CD4-positive, CD25-positive, alpha-beta regulatory T cell (primary cell): ENCODE results near the gene CCDC175. TPM values are rescaled to one million over a fixed set of nuclear protein-coding genes. Genes with fewer than 3 reads are reported as not detected.

Source experiments
- ATAC-seq, 2 donors: fragments of 150-1000 bp; cut with Tn5 transposase; one replicate each; pipeline ENCODE4 v1.10.0; 2021; ENCODE audit warnings: low read depth in 2 of 2, moderate number of reproducible peaks in 2 of 2, moderate library complexity in 1 of 2
- DNase-seq, 3 donors: peaks; one replicate each; pipeline versions ENCODE4 v3.0.0 to v3.0.0-alpha.2; 2012 to 2022; ENCODE audit warnings: mixed read lengths in 1 of 3
- H3K27ac ChIP-seq: one replicate; pipeline ENCODE4 v1.7.0; 2013; ENCODE audit warnings: mild to moderate bottlenecking, low read length; ENCODE audit not compliant: insufficient read depth, poor library complexity, severe bottlenecking
- H3K27me3 ChIP-seq: one replicate; pipeline ENCODE4 v1.7.0; 2013; ENCODE audit warnings: low read length; ENCODE audit not compliant: control insufficient read depth, insufficient read depth
- H3K36me3 ChIP-seq: one replicate; pipeline ENCODE4 v1.7.0; 2013; ENCODE audit warnings: mild to moderate bottlenecking, low read length, moderate library complexity; ENCODE audit not compliant: control insufficient read depth, insufficient read depth
- H3K4me1 ChIP-seq: 2 replicates; pipeline ENCODE4 v1.7.0; 2013; ENCODE audit warnings: mild to moderate bottlenecking, low read length; ENCODE audit not compliant: insufficient read depth, control insufficient read depth, poor library complexity, severe bottlenecking
- H3K4me3 ChIP-seq: one replicate; pipeline ENCODE4 v1.7.0; 2013; ENCODE audit warnings: low read depth, mild to moderate bottlenecking, low read length, moderate library complexity
- H3K9me3 ChIP-seq, 2 experiments: 1 replicate in 1 of 2; 2 replicates in 1 of 2; pipeline ENCODE4 v1.7.0; 2013; ENCODE audit warnings: low read length in 2 of 2, mild to moderate bottlenecking in 1 of 2, moderate library complexity in 1 of 2; ENCODE audit not compliant: control insufficient read depth in 2 of 2
- H3K27ac Mint-ChIP-seq, 3 donors: one replicate each; pipeline ENCODE4 v1.8.0; 2020 to 2022; ENCODE audit warnings: mild to moderate bottlenecking in 3 of 3, mixed read lengths in 3 of 3, moderate library complexity in 2 of 3
- H3K27me3 Mint-ChIP-seq: one replicate; pipeline ENCODE4 v1.8.0; 2022; ENCODE audit warnings: mild to moderate bottlenecking, mixed read lengths
- H3K36me3 Mint-ChIP-seq: one replicate; pipeline ENCODE4 v1.8.0; 2020; ENCODE audit warnings: mixed read lengths
- H3K4me1 Mint-ChIP-seq, 4 donors: one replicate each; pipeline ENCODE4 v1.8.0; 2020 to 2022; ENCODE audit warnings: mixed read lengths in 4 of 4, mild to moderate bottlenecking in 1 of 4
- H3K4me3 Mint-ChIP-seq, 4 donors: one replicate each; pipeline ENCODE4 v1.8.0; 2020 to 2022; ENCODE audit warnings: mild to moderate bottlenecking in 4 of 4, mixed read lengths in 4 of 4, moderate library complexity in 3 of 4
- H3K9me3 Mint-ChIP-seq, 7 donors: one replicate each; pipeline ENCODE4 v1.8.0; 2020 to 2022; ENCODE audit warnings: mixed read lengths in 7 of 7, mild to moderate bottlenecking in 3 of 7, moderate library complexity in 2 of 7
- polyA plus RNA-seq, 4 donors: library from polyadenylated mRNA; unstranded; fragments of 300-500 nt; fragmentation: Illumina TruSeq; gene quantifications; one replicate each; pipeline ENCODE4 v1.2.3, GENCODE V29; 2021
- total RNA-seq: library from RNA; stranded (reverse); gene quantifications from one replicate; pipeline ENCODE4 v1.2.3, GENCODE V29; 2022

Gene CCDC175
- total and polyA plus RNA-seq, 5 donors from 2014 or later = 0.22 TPM; not detected in 4

- no peak for ATAC-seq
- Mint-ChIP-seq H3K4me1 (peaks cover 0 to 5% (median 2%) of the 10 kb centered on the region in 4 donors), H3K36me3 (peaks cover 17% of the 10 kb centered on the region), H3K4me3 (no peak overlapping the region), H3K27ac (no peak overlapping the region), H3K27me3 (peaks cover 19% of the 10 kb centered on the region), H3K9me3 (peaks cover 0 to 4% (median 0%) of the 10 kb centered on the region in 7 donors)
- Histone ChIP-seq H3K27ac (no peak overlapping the region), H3K4me1 (peaks cover 11% of the 10 kb centered on the region), H3K36me3 (no peaks in the 10 kb centered on the region), H3K9me3 (no peaks in the 10 kb centered on the region), H3K4me3 (no peak overlapping the region), H3K27me3 (no peaks in the 10 kb centered on the region)
- no peak for DNase-seq
Observed at GRCh38 chr14:59460378-59460777, 116.2 kb downstream of the CCDC175 start.

GRCh38 chr14:59458486-59458885 lies 118.1 kb downstream of the CCDC175 start:
- ATAC-seq = no peak
- Histone ChIP-seq H3K4me1 (peaks cover 3% of the 10 kb centered on the region), H3K4me3 (no peak overlapping the region), H3K27ac (no peak overlapping the region), H3K36me3 (no peaks in the 10 kb centered on the region), H3K9me3 (no peaks in the 10 kb centered on the region), H3K27me3 (no peaks in the 10 kb centered on the region)
- H3K4me3 Mint-ChIP-seq = no peak overlapping the region
- no peak overlapping the region for H3K27ac Mint-ChIP-seq
- peaks cover 18% of the 10 kb centered on the region for H3K27me3 Mint-ChIP-seq
- no peak for DNase-seq
- H3K36me3 Mint-ChIP-seq = peaks cover 17% of the 10 kb centered on the region
- peaks cover 0 to 3% (median 1%) of the 10 kb centered on the region in 4 donors for H3K4me1 Mint-ChIP-seq
- peaks cover 0 to 4% (median 1%) of the 10 kb centered on the region in 7 donors for H3K9me3 Mint-ChIP-seq

GRCh38 chr14:59455411-59455810 lies 121.2 kb downstream of the CCDC175 start:
- no peak overlapping the region for H3K27ac ChIP-seq
- Mint-ChIP-seq H3K27me3 (peaks cover 6% of the 10 kb centered on the region), H3K9me3 (peaks cover 0 to 4% (median 1%) of the 10 kb centered on the region in 7 donors), H3K27ac (no peak overlapping the region), H3K4me3 (no peak overlapping the region), H3K4me1 (no peaks in the 10 kb centered on the region), H3K36me3 (peaks cover 17% of the 10 kb centered on the region)
- no peak overlapping the region for H3K4me3 ChIP-seq
- no peaks in the 10 kb centered on the region for H3K27me3 ChIP-seq
- ATAC-seq = no peak
- H3K9me3 ChIP-seq = no peaks in the 10 kb centered on the region
- DNase-seq = no peak
- H3K4me1 ChIP-seq = no peaks in the 10 kb centered on the region
- H3K36me3 ChIP-seq = no peaks in the 10 kb centered on the region

Other genes with a start within 250 kb of the CCDC175 start
- gene GPR135, start 111.4 kb downstream of the CCDC175 start, total RNA-seq = 1.3 TPM
- under 1 TPM in 3 of 4 donors, not detected in 1; 0.22 to 0.37 (median 0.33) TPM for gene GPR135, start 111.4 kb downstream of the CCDC175 start, polyA plus RNA-seq
- 20.6 TPM for gene L3HYPDH, start 92.4 kb downstream of the CCDC175 start, total RNA-seq
- gene L3HYPDH, start 92.4 kb downstream of the CCDC175 start, polyA plus RNA-seq = 1 to 10 TPM; 3.5 to 7.0 (median 5.0) TPM
- 21.0 TPM for gene JKAMP, start 92.3 kb downstream of the CCDC175 start, total RNA-seq
- gene JKAMP, start 92.3 kb downstream of the CCDC175 start, polyA plus RNA-seq = 10 to 100 TPM; 56.7 to 83.4 (median 63.5) TPM